HL-60/S4 (cell line): ENCODE measurements around the gene KCNA3.

ENCODE experiments used
- in situ Hi-C: fragments of 300-500 bp; cut with MboI; formaldehyde crosslinking; loops from 2 replicates; pipeline ENCODE4 v1.14.3; 2022; ENCODE audit warnings: low sequenced_read_pairs

Gene KCNA3

DNA sequence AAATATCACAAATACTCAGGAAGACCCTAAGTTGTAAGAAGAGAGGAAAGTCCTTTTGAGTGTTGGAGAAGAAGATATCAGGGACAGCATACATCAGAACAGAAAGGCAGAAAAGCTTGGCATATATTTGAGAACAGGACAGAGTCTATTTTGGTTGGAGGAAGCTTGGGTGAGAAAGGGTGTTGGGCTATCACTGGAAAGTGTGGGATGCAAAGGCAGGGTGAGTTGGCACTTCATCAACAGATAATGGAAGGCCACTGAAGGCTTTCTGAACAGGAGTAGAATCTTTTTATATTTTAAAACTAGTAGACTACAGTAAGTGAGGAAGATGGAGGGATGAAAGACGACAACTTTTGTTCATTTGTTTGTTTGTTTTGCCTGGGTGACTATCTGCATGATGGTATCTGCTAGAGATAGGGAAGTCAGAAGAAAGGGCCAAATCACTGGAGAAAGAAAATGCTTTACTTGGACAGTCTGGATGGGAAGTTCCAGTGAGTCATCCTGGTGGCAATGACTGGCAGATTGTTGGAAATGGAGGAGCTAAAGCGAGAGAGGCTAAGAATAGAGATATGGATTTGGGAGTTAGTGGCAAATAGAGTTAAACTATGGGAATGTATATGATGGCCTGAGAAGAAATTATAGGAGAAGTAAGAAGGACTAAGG lies 34.9 kb downstream of the KCNA3 start:
- in situ Hi-C loops = no loop called here

DNA sequence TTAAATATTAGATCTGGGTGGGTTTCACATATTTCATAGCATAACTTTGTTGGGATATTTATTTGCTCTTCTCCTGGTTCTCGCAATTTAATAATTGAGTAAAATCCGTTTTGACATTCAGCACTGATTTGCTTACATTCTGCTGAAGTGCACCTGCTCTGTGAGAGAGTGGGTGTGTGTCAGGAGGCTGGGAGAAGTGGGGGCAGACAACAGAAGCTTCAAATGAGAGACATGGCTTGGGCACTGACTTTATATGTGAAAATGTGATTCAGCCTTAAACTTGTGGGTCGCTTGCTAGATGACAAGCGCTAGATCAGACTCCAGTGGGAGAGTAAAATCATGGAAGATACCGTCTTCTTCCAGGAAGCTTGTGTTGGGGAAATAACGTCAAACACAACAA lies 36.2 kb downstream of the KCNA3 start:
- in situ Hi-C loops = no loop called here

DNA sequence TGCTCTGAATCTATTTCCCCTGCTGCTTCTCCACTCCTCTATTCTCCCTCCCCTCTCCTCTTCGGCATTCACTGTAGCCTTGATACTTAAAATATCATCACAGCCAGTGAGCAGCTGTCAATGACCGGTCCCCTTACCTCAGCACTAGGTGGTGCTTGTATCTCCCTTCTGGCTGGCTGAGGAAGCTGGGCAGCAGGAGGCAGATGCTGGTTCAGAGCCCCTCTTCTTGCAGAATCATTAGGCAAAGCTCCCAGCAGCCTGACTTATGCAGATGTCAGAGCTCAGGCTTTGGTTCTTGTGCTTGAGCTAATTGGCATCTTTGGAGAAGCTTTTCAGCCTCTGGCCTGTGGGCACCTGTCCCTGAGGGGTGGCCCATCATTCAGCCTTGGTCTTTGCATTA lies 36.7 kb downstream of the KCNA3 start:
- in situ Hi-C loops = no loop called here

DNA sequence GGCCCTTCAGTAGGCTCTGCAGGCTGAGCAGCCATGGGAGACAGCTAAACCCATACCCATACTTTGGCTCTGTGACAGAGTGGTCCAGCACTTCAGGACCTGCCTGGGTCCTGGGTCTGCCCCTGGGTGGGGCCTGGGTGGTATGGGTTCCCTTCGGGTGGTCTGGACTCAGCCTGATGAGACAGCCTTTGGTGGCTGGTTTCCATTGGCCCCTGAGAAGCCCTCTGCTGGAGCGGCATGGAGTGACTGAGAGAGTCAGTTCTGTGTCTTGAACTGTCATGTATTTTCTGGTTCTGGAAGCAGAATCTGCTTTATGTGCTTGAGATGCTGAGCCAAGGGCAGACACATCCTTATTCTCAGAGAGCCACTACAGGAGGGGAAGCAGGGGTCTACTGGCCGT lies 37.3 kb downstream of the KCNA3 start:
- in situ Hi-C loops = no loop called here

DNA sequence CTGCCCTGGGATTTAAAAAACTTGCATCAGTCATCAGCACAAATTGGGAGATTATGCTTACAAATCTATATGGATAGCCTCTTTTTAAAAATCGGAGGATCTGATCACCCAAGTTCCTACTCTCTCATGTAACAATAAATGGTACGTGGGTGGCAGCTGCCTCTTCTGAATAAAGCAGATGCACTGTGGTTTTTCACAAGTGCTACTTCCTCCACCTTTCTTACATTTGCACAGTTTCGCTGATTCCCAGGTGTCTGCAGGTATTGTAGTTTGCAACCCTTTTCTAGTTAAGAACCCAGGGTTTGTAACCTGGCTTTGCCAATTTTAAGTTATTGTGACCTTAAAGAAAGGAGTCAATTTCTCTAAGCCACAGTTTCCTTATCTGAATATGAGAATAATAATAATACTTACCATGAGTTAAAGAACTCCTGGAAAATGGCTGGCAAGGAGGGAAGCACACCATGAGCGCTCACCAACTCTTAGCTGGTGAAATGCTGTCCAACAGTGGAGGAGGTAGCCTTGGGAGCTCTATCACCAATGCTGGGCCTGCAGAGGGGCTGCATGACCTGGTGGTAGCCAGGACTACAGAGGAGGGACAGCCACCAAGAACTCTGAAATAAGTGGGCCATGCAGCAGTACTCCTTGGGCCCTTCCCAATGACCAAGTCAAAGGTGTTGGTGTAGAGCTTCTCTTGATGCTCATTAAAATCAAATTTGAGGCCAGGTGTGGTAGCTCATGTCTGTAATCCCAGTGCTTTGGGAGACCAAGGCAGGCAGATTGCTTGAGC lies 38.4 kb downstream of the KCNA3 start:
- in situ Hi-C loops = no loop called here

DNA sequence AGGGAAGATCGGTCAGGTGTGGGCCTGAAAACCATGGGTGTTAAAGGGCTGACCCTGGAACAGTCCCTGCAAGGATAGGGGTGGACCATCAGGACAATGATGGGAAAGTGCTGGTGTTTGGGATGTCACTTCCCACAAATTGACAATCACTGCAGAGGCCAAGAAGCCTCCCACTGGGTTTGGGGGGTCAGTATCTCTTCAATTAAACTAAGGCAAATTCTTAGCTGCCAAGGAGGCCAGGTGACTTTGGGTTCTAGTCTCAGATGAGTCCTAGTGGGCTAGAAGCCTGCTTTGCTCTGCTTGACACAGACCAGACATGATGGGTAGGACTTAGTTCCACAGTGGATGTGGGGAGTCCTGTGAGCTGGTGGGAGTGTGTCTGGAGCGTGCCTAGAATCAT lies 39.3 kb downstream of the KCNA3 start:
- in situ Hi-C loops = no loop called here

DNA sequence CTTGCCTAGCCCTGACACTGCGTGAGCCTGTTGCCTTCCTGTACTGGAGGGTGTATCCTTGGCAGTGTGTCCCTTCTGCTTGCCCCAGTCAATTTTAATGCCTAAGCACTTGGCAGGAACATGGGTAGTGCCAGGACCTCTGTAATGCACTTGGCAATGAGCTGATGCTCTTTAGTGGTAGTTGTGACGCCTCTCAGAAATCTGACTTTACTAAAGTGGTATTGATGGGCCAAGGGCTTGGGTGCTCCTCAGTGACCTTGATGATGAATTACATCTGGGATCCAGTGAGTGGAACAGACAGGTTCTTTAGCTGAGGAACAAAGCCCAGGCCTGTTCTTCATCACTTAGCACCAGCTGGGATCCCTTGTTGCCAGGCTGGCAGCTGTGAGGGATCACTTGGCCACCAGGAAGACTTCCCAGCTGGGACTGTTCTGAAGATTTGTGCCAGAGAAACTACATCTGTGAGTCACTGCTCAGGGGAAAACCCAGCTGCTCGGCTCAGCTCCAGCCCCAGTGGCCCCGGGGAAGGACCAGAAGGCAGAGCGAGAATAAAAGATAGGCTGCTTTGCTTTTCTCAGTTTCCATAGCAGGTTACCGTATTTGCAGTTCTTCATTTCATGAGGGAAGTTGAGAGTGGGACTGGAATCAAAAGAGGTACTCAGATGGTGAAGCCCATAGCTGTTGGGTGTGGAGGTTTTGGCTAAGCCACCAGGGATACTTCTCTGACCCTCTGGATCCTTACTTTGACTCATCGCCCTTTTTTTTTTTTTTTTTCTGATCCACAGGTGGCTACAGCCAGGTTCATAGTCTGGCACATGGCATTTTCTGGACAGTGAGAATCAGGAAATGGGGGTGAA lies 40.1 kb downstream of the KCNA3 start:
- in situ Hi-C loops = no loop called here

DNA sequence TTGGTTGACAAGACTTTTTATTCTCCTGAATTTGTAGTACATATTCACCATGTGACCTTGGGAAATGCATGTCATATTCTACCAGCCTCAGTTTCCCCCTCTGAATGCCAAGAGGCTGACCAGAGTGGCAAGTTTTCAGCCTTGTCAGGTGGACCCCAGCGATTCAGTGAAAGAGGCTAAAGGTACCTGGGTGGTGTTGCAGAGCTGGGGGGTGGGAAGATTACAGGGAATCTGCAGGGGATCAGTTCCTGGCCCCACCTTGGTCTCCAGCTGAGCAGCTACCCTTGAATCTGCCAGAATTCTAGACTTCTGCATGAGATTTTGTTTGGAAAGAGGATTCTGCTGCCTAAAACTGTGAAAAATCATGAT lies 40.7 kb downstream of the KCNA3 start:
- in situ Hi-C loops = no loop called here

DNA sequence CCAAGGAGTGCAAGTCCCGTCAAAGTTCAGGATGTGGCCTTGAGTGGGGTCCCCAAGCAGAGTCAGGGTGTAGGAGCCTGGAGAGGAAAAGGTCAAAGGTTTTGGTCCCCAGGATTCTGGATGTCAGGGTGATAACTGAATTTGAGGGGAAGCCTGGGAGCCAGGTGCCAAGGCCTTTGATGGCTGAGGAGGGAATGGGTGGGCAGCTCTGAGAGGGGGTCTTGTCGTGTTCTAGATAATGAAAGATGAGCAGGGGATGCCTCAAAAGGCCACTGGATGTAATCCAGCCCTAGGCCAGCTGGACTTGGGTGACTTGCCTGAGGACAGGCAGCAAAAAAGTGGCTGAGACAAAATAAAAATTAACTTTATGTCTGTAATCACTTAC lies 41.1 kb downstream of the KCNA3 start:
- in situ Hi-C loops = no loop called here

DNA sequence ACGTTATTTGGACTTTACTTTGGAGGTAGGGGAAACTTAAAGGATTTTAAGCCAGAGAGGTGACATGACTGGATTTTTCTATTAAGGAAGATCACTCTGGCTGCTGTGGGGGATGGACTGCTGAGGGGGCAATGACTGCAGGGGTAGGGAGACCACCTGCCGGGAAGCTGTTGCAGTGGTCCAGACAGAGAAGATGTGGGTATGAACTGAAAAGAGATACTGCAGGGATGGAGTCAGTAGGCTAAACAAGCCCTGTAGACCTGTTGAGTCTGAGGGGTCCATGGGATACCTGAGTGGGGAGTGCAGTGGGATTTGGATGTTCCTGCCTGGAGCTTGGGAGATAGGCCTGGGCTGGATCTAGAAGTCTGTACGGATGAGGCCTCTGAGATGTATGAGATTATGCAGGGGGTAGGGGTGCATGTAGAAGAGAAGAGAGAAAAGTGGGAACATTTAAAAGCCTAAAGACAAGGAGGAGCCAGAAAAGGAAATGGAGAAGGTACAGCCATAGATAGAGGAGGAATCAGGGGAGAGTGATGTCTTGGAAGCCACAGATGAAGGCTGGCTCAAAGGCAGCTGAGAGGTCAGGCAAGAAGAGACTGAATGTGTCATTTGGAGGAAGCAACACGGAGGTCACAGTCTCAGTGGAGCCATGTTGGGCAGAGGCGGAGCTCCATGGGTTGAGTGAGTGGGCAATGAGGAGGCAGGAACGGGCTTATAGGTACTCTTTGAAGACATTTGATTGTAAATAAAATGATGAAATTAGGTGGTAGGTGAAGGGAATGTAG lies 42.7 kb downstream of the KCNA3 start:
- in situ Hi-C loops = no loop called here

DNA sequence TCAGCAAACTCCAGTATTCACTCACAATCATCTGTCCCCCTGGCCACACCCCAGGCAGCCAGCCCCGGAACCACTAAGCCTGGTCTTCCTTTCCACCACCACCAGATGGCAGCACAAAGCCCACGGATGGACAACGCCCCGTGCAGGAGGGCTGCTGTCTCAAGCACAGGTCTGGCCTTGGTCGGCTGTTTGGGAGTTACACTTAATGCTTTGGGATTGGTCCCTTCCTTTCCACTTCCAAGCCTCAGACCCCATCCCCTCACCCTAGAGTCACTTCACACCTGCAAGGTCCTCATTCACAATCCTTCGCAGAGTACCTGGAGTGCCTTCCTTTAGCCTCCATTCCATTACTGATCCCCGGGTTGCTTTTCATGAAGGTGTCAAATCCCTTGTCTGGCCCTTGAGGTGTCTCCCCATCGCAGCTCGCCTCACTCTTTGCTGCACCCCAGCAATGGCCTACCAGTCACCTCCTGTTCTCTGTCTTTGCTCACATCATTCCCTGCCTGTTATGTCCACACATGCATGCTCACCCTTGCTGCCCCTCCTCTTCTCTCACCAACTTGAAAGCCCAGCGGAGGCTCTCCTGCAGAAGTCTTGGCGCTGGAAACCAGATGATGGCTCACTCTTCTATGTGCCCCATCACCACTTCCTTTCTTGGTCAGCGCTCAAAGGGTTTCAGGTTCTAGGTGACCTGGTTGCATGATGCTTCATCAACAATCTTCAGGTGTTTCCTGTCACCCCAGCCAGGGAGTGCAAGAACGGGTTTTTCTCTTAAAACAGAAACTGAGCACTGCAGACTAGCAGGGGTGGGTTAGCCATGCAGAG lies 43.7 kb downstream of the KCNA3 start:
- in situ Hi-C loops = no loop called here

DNA sequence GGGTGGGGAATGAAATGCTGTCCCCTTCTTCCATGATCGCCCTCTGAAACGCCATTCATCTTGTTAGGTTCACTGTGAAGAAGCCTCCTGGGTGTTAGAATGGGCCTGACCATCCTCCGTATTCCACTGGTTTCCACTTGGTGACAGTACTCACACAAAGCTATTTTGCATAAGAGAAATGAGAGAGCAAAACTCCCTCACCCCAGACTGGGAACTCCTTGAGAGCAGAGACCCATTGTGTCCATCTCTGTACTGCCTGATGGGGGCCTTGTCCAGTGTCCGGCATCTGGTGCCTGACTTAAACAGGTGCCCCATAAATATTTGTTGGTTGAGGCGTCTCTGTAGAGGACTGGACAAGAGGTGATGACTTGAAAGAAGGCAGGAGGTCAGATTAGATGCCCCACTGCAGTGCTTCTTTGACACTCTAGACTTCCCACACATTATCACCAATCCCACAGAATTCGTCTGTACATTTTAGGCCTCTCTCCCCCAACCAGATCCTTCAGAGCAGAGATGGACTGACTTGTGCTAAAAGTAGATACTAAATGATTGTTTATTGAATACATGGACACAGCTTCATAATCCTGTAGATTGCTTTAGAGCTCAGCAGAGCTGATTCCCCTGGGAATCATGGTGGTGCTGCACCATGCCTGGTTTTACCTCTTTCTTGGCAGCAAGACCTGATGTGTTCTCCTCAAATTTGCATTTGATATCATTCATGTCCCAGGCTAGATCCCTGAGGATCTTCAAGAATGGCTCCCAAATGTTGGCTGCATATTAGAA lies 46.2 kb downstream of the KCNA3 start:
- in situ Hi-C loops = no loop called here

DNA sequence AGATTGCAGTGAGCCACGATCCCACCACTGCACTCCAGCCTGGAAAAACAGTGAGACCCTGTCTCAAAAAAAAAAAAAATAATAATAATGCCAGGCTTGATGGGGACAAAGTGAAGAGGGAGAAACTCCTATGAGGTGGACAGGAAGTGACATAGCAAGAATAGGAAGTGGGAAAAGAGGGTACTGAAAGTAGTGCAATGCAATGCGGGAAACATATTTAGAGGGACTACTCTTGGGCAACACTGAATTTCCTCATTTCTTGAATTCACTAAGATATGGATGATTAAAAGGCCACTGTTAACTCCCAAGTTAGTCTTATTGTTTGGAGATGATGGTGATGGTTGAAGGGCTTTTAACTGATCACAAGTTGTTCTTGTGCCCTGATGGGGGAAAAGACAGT lies 47.0 kb downstream of the KCNA3 start:
- in situ Hi-C loops = no loop called here

DNA sequence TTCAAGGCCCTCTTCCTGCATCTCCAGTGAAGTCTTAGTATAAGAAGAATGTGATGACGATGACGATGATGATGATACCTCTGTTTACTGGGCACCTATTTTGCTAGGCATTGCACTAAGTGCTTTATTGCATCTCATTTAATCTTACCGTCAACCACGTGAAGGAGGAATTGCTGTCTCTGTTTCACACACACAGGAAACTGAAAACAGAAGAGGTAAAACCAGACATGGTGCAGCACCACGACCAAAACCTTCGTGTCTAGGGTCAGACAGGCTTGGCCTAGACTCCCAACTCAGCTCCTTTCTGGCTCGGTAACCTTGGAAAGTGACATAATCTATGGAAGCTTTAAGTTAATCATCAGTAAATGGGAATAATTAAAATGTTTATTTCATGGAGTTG lies 47.9 kb downstream of the KCNA3 start:
- in situ Hi-C loops = no loop called here
